ENCODE data around the gene NCAPH2.

The NCAPH2 gene

DNA sequence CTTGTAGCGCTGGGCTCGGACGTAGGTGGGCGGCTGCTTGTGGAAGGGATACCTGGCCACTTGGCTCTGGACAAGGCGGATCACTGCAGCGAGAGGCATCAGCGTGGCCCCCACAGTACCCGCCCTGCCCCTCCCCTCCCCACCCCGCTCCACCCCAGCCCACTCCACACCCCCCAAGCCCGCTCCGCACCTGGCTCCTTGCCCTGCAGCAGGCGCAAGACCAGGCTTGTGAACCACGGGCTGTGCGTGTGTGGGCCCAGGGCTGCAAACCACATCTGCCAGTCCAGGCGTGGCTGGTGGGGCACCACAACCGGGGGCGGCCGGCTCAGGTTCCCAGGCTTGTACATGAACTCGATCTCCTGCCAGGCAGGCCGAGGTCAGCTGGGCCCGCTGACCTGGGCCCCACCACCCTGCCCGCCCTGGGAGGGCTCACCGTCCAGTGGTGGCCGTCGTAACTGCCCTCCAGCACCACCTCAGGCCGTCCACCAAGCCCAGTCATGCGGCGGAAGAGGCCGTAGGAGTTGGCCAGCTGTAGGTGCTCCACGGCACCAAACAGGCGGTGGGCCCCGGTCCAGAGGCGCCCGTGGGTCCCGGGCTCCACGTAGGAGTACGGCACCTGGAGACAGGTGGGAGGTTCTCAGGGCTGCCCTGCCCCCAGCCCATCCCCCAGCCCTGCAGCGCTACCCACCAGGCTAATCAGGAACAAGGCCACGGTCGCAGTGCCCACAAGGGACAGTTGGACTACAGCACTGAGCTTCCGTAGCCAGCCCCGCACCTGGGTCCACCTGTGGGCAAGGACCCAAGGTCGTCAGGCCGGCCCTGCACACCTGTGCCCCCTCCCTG, 3.4 kb upstream of the NCAPH2 start:
- no peak for FAIRE-seq

DNA sequence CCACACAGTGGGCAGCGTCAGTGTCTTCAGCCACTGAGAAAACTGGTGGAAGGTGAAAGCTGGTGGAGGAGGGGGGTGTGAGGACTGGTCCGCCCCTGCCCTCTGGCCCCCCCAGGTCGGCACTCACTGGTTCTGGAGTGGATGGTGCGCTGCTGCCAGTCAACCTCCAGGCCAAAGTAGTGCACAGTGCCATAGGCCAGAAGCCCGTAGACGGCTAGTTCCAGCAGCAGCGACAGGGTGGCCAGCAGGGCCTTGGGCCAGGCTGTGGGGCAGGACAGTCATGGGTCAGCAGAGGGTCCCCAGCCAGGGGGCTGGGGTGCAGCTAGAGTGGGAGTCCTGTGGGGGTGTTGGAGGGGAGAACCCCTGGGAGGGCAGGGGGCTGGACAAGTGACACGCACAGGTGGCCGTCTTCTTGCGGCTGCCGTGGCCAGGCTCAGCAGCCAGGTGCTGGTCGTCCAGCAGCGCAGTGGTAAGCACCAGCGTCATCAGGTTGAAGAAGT, 2.7 kb upstream of the NCAPH2 start:
- TF ChIP-seq, protein P1, sequence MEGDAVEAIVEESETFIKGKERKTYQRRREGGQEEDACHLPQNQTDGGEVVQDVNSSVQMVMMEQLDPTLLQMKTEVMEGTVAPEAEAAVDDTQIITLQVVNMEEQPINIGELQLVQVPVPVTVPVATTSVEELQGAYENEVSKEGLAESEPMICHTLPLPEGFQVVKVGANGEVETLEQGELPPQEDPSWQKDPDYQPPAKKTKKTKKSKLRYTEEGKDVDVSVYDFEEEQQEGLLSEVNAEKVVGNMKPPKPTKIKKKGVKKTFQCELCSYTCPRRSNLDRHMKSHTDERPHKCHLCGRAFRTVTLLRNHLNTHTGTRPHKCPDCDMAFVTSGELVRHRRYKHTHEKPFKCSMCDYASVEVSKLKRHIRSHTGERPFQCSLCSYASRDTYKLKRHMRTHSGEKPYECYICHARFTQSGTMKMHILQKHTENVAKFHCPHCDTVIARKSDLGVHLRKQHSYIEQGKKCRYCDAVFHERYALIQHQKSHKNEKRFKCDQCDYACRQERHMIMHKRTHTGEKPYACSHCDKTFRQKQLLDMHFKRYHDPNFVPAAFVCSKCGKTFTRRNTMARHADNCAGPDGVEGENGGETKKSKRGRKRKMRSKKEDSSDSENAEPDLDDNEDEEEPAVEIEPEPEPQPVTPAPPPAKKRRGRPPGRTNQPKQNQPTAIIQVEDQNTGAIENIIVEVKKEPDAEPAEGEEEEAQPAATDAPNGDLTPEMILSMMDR (IDR thresholded peaks at IDR 0.05; ENCODE audit: insufficient read depth, missing control alignments): no peak
- DNase-seq (ENCODE audit: insufficient read length, low spot score) (no peak), FAIRE-seq (no peak)

More for the DNA sequence above, 3.4 kb upstream of the NCAPH2 start:
- no peak for DNase-seq (ENCODE audit: insufficient read length, low spot score)
- TF ChIP-seq, protein P1 (IDR thresholded peaks at IDR 0.05; ENCODE audit: insufficient read depth, missing control alignments): no peak

DNA sequence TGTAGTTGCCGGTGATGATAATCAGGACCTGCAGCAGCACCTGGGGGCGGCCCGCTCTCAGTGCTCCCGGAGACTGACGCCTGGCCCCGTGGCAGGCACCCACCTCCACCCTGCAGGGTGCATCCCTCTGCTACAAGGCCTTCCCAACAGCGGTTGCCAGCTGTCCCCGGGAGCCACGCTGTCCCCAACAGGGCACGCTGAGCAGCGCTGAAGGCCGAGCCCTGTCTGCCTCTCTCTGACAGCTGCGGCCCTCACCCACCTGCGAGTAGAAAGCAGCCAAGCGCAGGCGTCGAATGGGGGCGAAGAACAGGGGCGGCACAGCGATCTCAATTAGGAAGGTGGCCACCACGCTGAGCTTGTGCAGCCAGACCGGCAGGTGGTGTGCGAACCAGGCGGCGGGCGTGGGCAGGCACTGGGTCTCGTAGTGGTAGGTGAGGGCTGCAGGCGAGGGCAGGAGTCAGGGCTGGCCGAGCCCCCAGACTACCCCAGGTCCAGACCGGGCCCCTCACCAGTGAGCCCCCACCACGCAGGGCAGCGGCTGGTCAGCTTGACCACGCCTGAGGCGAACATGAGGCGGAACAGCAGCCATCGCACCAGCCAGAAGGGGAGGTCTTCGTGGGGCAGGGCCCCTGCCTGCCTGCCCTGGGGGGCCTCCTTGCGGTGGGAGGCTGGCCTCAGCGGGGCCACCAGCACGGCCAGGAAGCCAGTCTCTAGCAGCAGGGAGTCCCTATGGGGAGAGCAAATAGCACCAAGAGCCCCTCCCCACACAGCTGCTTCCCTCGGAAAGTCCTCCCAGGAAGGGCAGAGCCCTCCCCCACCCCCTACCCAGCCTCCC, 2.0 kb upstream of the NCAPH2 start:
- no peak for DNase-seq (ENCODE audit: insufficient read length, low spot score)
- TF ChIP-seq, protein P1 (IDR thresholded peaks at IDR 0.05; ENCODE audit: insufficient read depth, missing control alignments): no peak
- no peak for FAIRE-seq

DNA sequence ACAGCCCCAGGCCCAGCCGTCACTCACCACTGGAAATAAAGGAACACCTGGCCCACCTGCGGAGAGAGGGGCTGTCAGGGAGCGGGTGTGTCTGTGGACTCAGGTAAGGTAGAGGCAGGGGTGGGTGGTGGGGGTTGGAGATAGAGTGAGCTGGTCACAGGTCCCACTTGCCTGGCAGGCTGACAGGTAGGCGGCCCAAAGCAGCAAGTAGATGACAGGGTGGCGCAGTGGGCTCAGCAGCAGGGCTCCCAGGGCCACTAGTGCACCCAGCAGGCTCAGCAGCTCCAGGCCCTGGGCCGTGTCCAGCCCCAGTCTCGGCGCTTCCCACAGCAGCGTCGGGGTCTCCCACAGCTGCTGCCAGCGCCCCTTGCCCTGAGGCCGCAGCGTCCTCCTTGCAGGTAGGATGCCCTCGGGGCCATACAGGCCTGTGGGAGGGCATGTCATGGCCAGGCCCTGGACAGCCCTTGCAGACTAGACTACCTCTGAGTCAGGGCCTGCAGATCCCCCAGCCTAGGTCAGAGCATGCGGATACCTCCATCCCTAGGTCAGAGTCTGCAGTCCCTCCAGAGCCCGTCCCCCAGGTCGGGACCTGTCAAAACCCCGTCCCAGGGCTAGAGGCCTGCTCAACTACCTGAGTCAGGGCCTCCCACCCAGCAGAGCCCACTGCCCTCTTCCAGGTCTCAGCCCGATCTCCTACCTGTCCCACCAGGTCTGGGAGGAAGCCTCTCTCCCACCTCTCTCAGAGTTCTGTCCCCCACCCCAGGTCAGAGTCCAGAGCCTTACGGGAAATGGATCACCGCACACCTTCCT, 1.2 kb upstream of the NCAPH2 start:
- no peak for DNase-seq (ENCODE audit: insufficient read length, low spot score)
- no peak for FAIRE-seq
- TF ChIP-seq, protein P1 (IDR thresholded peaks at IDR 0.05; ENCODE audit: insufficient read depth, missing control alignments): no peak

DNA sequence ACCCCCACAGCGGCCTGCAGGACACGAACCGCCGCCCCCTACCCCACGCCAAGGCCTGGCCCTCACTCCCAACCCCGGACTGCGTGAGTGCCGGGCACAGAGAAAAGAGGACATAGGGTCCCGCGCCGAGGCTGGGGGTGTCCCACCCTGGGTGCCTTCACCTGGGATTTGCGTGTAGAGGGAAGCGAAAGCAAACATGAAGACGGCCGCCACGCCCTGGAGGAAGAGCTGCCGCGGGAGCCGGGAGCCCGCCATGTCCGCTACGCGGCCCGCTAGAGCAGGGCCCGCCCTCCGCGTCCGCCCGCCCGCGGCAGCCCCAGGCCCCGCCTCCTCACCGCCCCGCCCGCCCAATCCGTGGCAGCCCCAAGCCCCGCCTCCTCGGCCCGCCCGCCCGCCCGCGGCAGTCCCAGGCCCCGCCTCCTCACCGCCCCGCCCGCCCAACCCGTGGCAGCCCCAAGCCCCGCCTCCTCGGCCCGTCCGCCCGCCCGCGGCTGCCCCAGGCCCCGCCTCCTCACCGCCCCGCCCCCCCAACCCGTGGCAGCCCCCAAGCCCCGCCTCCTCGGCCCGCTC, 518 bp upstream of the NCAPH2 start, which contains the start of gene LMF2:
Gene LMF2 (minus strand): TSS at position 282 of the 570 bp plus-strand sequence. CDS start 27 bp downstream, at position 255.
- FAIRE-seq (no peak), DNase-seq (ENCODE audit: insufficient read length, low spot score) (peak; percentile 66)
- TF ChIP-seq, protein P1 (IDR thresholded peaks at IDR 0.05; ENCODE audit: insufficient read depth, missing control alignments): no peak

DNA sequence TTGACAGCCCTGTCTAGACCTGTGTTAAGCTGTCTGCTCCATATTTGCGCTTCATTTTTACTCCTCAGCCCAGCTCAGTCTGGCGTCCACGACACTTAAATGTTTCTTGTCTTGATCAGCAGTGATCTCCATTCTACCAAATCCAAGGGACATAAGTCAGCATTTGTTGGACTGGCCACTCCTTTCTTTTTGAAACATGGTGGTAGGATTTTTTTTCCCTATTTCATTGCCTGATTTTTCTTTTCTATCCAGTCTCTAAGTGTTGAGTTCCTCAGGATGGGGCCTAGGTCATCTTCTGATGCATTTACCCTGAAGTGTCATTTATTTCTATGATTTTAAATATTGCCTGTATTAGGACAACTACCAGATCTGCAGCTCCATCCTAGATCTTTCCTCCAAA, 873 bp downstream of the NCAPH2 start:
- TF ChIP-seq, protein P1 (IDR thresholded peaks at IDR 0.05; ENCODE audit: insufficient read depth, missing control alignments): no peak
- no peak for DNase-seq (ENCODE audit: insufficient read length, low spot score)
- no peak for FAIRE-seq
